ENCODE results near the gene TAS1R2.

- TF ChIP-seq POLR2AphosphoS5 (IDR thresholded peaks at IDR 0.05; ENCODE audit: borderline replicate concordance, low read depth, low read length) (no peak), EZH2 (IDR thresholded peaks at IDR 0.05) (no peak)
These were observed 21.7 kb upstream of the TAS1R2 start for GRCh38 chr1:18881164-18881563.

All from SK-N-MC (cell line).